ENCODE results near the gene PTPRT.

The PTPRT gene

DNA sequence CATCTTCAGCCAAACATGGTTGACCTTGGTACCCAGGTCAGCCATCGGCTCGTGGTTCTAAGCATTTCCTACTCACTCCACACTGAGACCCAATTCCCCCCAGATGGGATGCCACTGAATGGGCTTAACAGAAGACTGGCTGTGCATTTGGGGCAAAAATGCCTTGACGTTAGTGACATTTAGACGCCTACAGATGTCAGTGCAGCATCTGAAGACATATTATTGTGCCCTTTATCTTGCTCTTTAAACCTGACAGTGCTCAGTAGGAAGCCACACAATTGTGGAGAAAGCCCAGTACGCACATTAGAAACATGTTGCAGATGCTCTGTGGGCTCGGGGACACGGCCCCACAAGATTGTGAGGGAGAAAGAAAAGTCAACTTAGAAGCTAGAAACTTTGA is 414.7 kb downstream of the PTPRT start:
- no peak overlapping the region for H3K27ac ChIP-seq (ENCODE audit: low read length)
- TF ChIP-seq EZH2 (optimal IDR thresholded peaks at IDR 0.05; ENCODE audit: low read depth, low read length) (no peak), EZH2phosphoT487 (IDR thresholded peaks at IDR 0.05; ENCODE audit: low read length) (no peak)
- TF ChIP-seq, protein P1, sequence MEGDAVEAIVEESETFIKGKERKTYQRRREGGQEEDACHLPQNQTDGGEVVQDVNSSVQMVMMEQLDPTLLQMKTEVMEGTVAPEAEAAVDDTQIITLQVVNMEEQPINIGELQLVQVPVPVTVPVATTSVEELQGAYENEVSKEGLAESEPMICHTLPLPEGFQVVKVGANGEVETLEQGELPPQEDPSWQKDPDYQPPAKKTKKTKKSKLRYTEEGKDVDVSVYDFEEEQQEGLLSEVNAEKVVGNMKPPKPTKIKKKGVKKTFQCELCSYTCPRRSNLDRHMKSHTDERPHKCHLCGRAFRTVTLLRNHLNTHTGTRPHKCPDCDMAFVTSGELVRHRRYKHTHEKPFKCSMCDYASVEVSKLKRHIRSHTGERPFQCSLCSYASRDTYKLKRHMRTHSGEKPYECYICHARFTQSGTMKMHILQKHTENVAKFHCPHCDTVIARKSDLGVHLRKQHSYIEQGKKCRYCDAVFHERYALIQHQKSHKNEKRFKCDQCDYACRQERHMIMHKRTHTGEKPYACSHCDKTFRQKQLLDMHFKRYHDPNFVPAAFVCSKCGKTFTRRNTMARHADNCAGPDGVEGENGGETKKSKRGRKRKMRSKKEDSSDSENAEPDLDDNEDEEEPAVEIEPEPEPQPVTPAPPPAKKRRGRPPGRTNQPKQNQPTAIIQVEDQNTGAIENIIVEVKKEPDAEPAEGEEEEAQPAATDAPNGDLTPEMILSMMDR (IDR thresholded peaks at IDR 0.05; ENCODE audit: low read length) = no peak
- no peaks in the 10 kb centered on the region for H3F3A ChIP-seq (ENCODE audit: insufficient read depth, low read length)
- no peak overlapping the region for H2AFZ ChIP-seq (ENCODE audit: low read length)
- H3K9ac ChIP-seq (ENCODE audit: low read length) = no peak overlapping the region
- no peaks in the 10 kb centered on the region for H3K9me3 ChIP-seq (replicated peaks; ENCODE audit: insufficient read depth, low read length)
- H3K79me2 ChIP-seq (ENCODE audit: low read length) = no peaks in the 10 kb centered on the region
- H3K4me3 ChIP-seq (ENCODE audit: low read length) = no peak overlapping the region
- no peaks in the 10 kb centered on the region for H3K4me1 ChIP-seq (ENCODE audit: low read length)
- no peaks in the 10 kb centered on the region for H4K20me1 ChIP-seq (ENCODE audit: insufficient read depth, low read length)
- no peaks in the 10 kb centered on the region for H3K36me3 ChIP-seq (replicated peaks; ENCODE audit: insufficient read depth, low read length)
- DNase-seq = no peak
- H3K27me3 ChIP-seq (replicated peaks; ENCODE audit: insufficient read depth, low read length) = no peaks in the 10 kb centered on the region
- H3K4me2 ChIP-seq (ENCODE audit: low read depth, low read length) = no peak overlapping the region
- no peaks in the 10 kb centered on the region for H3K9me2 ChIP-seq (replicated peaks; ENCODE audit: insufficient read depth, low read length)

DNA sequence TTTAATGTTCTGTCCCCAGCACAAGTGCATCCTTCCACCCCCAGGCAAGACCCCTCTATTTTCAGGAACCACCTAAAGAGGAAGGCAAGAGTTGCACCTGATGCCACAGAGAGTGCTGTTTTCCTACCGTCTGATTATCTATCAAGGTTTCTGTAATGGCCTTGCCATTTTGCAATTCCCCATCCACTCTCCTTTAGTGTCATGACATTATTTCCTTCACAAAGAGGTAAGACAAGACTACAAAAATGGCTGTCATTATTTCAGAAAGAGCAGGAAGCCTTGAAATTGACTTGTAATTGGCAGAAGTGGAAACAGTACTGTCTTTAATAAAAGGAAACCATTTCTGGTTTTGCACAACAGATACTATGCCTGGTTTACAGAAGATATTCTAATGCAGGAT is 426.7 kb downstream of the PTPRT start:
- Histone ChIP-seq H3K79me2 (ENCODE audit: low read length) (no peaks in the 10 kb centered on the region), H3K27ac (ENCODE audit: low read length) (no peak overlapping the region), H3K36me3 (replicated peaks; ENCODE audit: insufficient read depth, low read length) (no peaks in the 10 kb centered on the region), H3F3A (ENCODE audit: insufficient read depth, low read length) (no peaks in the 10 kb centered on the region), H2AFZ (ENCODE audit: low read length) (no peak overlapping the region), H4K20me1 (ENCODE audit: insufficient read depth, low read length) (no peaks in the 10 kb centered on the region), H3K4me1 (ENCODE audit: low read length) (no peaks in the 10 kb centered on the region), H3K4me3 (ENCODE audit: low read length) (no peak overlapping the region), H3K9me2 (replicated peaks; ENCODE audit: insufficient read depth, low read length) (no peaks in the 10 kb centered on the region), H3K9ac (ENCODE audit: low read length) (no peak overlapping the region), H3K4me2 (ENCODE audit: low read depth, low read length) (no peak overlapping the region), H3K9me3 (replicated peaks; ENCODE audit: insufficient read depth, low read length) (no peaks in the 10 kb centered on the region), H3K27me3 (replicated peaks; ENCODE audit: insufficient read depth, low read length) (no peaks in the 10 kb centered on the region)
- TF ChIP-seq EZH2phosphoT487 (IDR thresholded peaks at IDR 0.05; ENCODE audit: low read length) = no peak
- TF ChIP-seq EZH2 (optimal IDR thresholded peaks at IDR 0.05; ENCODE audit: low read depth, low read length) = no peak
- TF ChIP-seq, protein P1 (IDR thresholded peaks at IDR 0.05; ENCODE audit: low read length) = no peak
- no peak for DNase-seq

DNA sequence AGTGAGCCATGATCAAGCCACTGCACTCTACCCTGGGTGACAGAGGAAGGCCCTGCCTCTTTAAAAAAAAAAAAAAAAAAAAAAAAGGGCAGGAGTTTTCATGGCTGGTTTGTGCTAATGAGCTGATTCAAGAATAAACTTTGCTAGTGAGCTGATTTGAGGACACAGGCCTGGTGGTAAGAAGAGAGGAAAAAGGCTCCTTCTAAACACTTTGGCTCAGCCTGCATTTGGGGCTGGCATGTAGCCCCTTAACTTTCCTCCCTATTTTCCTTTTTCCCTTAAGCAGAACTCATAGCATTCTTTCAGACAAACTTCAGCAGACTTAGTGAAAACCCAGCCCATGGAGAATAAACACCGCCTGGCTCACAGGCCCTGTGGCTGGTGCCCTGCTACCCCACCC is 432.7 kb downstream of the PTPRT start:
- Histone ChIP-seq H3K9ac (ENCODE audit: low read length) (no peak overlapping the region), H2AFZ (ENCODE audit: low read length) (no peak overlapping the region), H3F3A (ENCODE audit: insufficient read depth, low read length) (no peaks in the 10 kb centered on the region), H3K9me2 (replicated peaks; ENCODE audit: insufficient read depth, low read length) (no peaks in the 10 kb centered on the region), H3K79me2 (ENCODE audit: low read length) (no peaks in the 10 kb centered on the region), H4K20me1 (ENCODE audit: insufficient read depth, low read length) (no peaks in the 10 kb centered on the region), H3K27me3 (replicated peaks; ENCODE audit: insufficient read depth, low read length) (no peaks in the 10 kb centered on the region), H3K27ac (ENCODE audit: low read length) (no peak overlapping the region), H3K4me3 (ENCODE audit: low read length) (no peak overlapping the region), H3K9me3 (replicated peaks; ENCODE audit: insufficient read depth, low read length) (no peaks in the 10 kb centered on the region), H3K36me3 (replicated peaks; ENCODE audit: insufficient read depth, low read length) (no peaks in the 10 kb centered on the region), H3K4me1 (ENCODE audit: low read length) (no peaks in the 10 kb centered on the region), H3K4me2 (ENCODE audit: low read depth, low read length) (no peak overlapping the region)
- no peak for DNase-seq
- TF ChIP-seq, protein P1 (IDR thresholded peaks at IDR 0.05; ENCODE audit: low read length) = no peak
- TF ChIP-seq EZH2 (optimal IDR thresholded peaks at IDR 0.05; ENCODE audit: low read depth, low read length) (no peak), EZH2phosphoT487 (IDR thresholded peaks at IDR 0.05; ENCODE audit: low read length) (no peak)

Measured in MM.1S (cell line).